OCI-LY3 (cell line): ENCODE data around the gene EPYC.

ENCODE experiments used
- H2AFZ ChIP-seq: fragments of 200-600, 300-600 bp; shearing (Covaris generic); 2 replicates; pipeline ENCODE4 v1.6.0; 2014; ENCODE audit warnings: antibody characterized with exemption, low read depth, low read length
- H3K27ac ChIP-seq: fragments of 200-600, 300-600 bp; sonication (generic); 2 replicates; pipeline ENCODE4 v1.5.1; 2014; ENCODE audit warnings: mild to moderate bottlenecking, low read length, moderate library complexity, mixed read lengths
- H3K27me3 ChIP-seq: fragments of 200-600, 300-600 bp; sonication (generic); 2 replicates; pipeline ENCODE4 v1.6.1; 2014; ENCODE audit warnings: low read depth, low read length, mixed read lengths
- H3K36me3 ChIP-seq: fragments of 200-600, 300-600 bp; sonication (generic); replicated peaks from 2 replicates; pipeline ENCODE3; 2014; ENCODE audit warnings: low read depth, low read length, mixed read lengths
- H3K4me1 ChIP-seq: fragments of 300-600, 200-600 bp; sonication (generic); 2 replicates; pipeline ENCODE4 v1.6.1; 2014; ENCODE audit warnings: low read length, mixed read lengths
- H3K4me2 ChIP-seq: fragments of 200-600, 300-600 bp; sonication (generic); 2 replicates; pipeline ENCODE4 v1.6.1; 2014; ENCODE audit warnings: low read length, mixed read lengths
- H3K4me3 ChIP-seq: fragments of 300-600, 200-600 bp; sonication (generic); 2 replicates; pipeline ENCODE4 v1.5.1; 2014; ENCODE audit warnings: antibody characterized with exemption, mild to moderate bottlenecking, low read length, moderate library complexity
- H3K79me2 ChIP-seq: fragments of 300-600, 200-600 bp; shearing (Covaris generic); 2 replicates; pipeline ENCODE4 v1.6.1; 2014; ENCODE audit warnings: mild to moderate bottlenecking, low read length, mixed read lengths
- H3K9ac ChIP-seq: fragments of 300-600, 200-600 bp; shearing (Covaris generic); 2 replicates; pipeline ENCODE4 v1.6.0; 2014; ENCODE audit warnings: mild to moderate bottlenecking, low read length, moderate library complexity
- H3K9me3 ChIP-seq: fragments of 200-600, 300-600 bp; shearing (Covaris generic); 2 replicates; pipeline ENCODE4 v1.6.1; 2014; ENCODE audit warnings: low read length, mixed read lengths; ENCODE audit not compliant: insufficient read depth
- H4K20me1 ChIP-seq: fragments of 200-600, 300-600 bp; sonication (generic); 2 replicates; pipeline ENCODE4 v1.6.1; 2016; ENCODE audit warnings: low read length, mixed read lengths; ENCODE audit not compliant: insufficient read depth
- CTCF ChIP-seq: fragments of 200-600, 300-600 bp; sonication (generic); IDR thresholded peaks from 2 replicates; pipeline ENCODE4 v1.5.1; 2014; ENCODE audit warnings: antibody characterized with exemption, low read length, low read depth
- EZH2phosphoT487 ChIP-seq: fragments of 200-600 bp; shearing (Covaris generic); IDR thresholded peaks from 2 replicates; pipeline ENCODE4 v1.6.1; 2018; ENCODE audit warnings: antibody characterized with exemption, mixed run types, low read depth

EPYC gene

GRCh38 chr12:90924406-90924805, 80.4 kb downstream of the EPYC start:
- H3K9me3 ChIP-seq, result no peaks in the 10 kb centered on the region
- no peaks in the 10 kb centered on the region for H4K20me1 ChIP-seq
- H3K27ac ChIP-seq, result no peak overlapping the region
- no peak overlapping the region for H3K4me3 ChIP-seq
- H3K4me1 ChIP-seq, result no peaks in the 10 kb centered on the region
- no peak overlapping the region for H2AFZ ChIP-seq
- H3K9ac ChIP-seq, result no peak overlapping the region
- no peaks in the 10 kb centered on the region for H3K27me3 ChIP-seq
- H3K36me3 ChIP-seq, result no peaks in the 10 kb centered on the region
- TF ChIP-seq CTCF, result no peak
- TF ChIP-seq EZH2phosphoT487, result no peak
- no peaks in the 10 kb centered on the region for H3K79me2 ChIP-seq
- no peak overlapping the region for H3K4me2 ChIP-seq

DNA sequence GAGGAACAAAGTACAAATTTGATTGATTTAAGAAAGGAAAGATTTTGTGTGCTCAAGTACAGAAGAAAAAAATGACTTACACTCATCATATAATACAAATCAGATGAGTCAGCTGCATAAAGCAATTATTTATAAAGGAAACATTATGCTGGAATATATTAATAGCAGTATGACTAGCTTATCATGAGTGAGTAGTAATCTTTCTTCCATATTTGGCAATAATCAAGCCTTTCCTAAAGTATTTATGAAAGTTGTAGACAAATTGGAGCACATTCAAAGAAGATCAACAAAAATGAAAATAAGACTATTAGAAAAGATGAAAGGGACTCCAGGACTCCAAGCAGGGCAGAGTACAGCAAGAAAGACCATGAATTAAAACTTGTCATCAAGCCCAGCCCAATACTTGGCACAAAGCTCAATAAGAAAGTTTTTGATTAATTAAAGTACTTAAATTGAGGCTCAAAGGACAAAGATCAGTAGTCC, 82.6 kb downstream of the EPYC start:
- no peak overlapping the region for H2AFZ ChIP-seq
- no peak overlapping the region for H3K4me3 ChIP-seq
- no peaks in the 10 kb centered on the region for H3K79me2 ChIP-seq
- H3K36me3 ChIP-seq, result no peaks in the 10 kb centered on the region
- TF ChIP-seq CTCF, result no peak
- no peak for TF ChIP-seq EZH2phosphoT487
- H3K4me1 ChIP-seq, result no peaks in the 10 kb centered on the region
- no peaks in the 10 kb centered on the region for H4K20me1 ChIP-seq
- no peaks in the 10 kb centered on the region for H3K27me3 ChIP-seq
- H3K27ac ChIP-seq, result no peak overlapping the region
- H3K9me3 ChIP-seq, result no peaks in the 10 kb centered on the region
- H3K9ac ChIP-seq, result no peak overlapping the region
- H3K4me2 ChIP-seq, result no peak overlapping the region

DNA sequence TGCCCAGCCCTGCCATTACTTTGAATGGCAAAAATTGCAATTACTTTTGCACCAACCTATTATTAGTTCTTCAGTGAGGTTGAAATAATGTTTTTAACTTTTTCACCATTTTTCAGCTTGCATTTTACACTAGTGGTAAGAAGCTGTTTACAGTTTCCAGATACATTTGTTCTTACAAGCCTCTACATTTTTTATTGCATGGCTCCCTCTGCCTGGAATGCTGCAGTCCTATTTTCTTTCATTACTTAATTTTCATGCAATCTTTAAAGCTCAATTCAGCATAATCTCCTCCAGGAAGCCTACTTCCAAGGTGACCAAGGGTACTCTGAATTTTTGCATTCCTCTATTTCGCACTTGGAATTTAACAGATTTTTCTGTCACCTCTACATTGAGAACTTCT, 83.2 kb downstream of the EPYC start:
- no peaks in the 10 kb centered on the region for H3K9me3 ChIP-seq
- no peak for TF ChIP-seq CTCF
- TF ChIP-seq EZH2phosphoT487, result no peak
- H3K4me3 ChIP-seq, result no peak overlapping the region
- no peaks in the 10 kb centered on the region for H3K4me1 ChIP-seq
- H3K79me2 ChIP-seq, result no peaks in the 10 kb centered on the region
- H2AFZ ChIP-seq, result no peak overlapping the region
- H3K27me3 ChIP-seq, result no peaks in the 10 kb centered on the region
- no peaks in the 10 kb centered on the region for H3K36me3 ChIP-seq
- no peak overlapping the region for H3K27ac ChIP-seq
- no peaks in the 10 kb centered on the region for H4K20me1 ChIP-seq
- no peak overlapping the region for H3K9ac ChIP-seq
- no peak overlapping the region for H3K4me2 ChIP-seq

DNA sequence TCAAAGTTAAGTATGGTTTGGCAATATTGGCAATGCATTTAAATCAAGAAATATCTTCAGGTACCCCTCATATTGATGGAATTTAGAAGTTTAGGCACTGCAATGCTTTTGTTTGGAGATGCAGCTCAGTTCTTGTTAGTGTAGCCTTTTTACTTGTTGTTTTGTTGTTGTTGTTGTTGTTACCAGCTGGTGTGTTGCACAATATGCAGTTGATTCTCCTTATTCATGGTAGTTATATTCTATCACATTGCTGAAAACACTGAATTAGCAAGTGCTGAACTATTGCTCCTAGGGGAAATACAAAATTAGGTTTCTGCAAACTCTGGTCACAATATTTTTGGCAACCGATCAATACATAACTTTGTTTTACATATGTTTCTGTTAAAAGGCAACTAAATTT, 84.5 kb downstream of the EPYC start:
- TF ChIP-seq CTCF (no peak), EZH2phosphoT487 (no peak)
- Histone ChIP-seq H3K9me3 (no peaks in the 10 kb centered on the region), H3K4me3 (no peak overlapping the region), H3K79me2 (no peaks in the 10 kb centered on the region), H4K20me1 (no peaks in the 10 kb centered on the region), H3K4me1 (peaks cover 3% of the 10 kb centered on the region; the same call in 1 of the 2 replicates), H3K36me3 (no peaks in the 10 kb centered on the region), H2AFZ (no peak overlapping the region), H3K27ac (no peak overlapping the region), H3K27me3 (no peaks in the 10 kb centered on the region), H3K4me2 (no peak overlapping the region), H3K9ac (no peak overlapping the region)
